Vagina (tissue), 2 donors: Measurements from ENCODE around the gene FGF22. TPM values are rescaled to one million over a fixed set of nuclear protein-coding genes. Genes with fewer than 3 reads are reported as not detected.

ENCODE experiments used
- DNase-seq, 2 donors: peaks; one replicate each; pipeline ENCODE4 v3.0.0-alpha.2; 2017; ENCODE audit errors: extremely low spot score in 2 of 2
- H3K27ac ChIP-seq: fragments of 200-600 bp; sonication (generic); one replicate; pipeline ENCODE4 v1.5.1; 2019
- H3K27me3 ChIP-seq: fragments of 200-600 bp; sonication (generic); one replicate; pipeline ENCODE4 v1.5.1; 2019
- H3K36me3 ChIP-seq, 2 donors: fragments of 200-600 bp; sonication (generic); one replicate each; pipeline ENCODE4 v1.5.1; 2017 to 2019
- H3K4me1 ChIP-seq: fragments of 200-600 bp; sonication (generic); one replicate; pipeline ENCODE4 v1.5.1; 2019
- H3K4me3 ChIP-seq, 2 donors: fragments of 200-600 bp; sonication (generic); 1 replicate in 1 of 2; 2 replicates in 1 of 2; pipeline ENCODE4 v1.5.1; 2016 to 2019
- H3K9me3 ChIP-seq: fragments of 200-600 bp; sonication (generic); one replicate; pipeline ENCODE4 v1.5.1; 2019
- CTCF ChIP-seq, 3 experiments: fragments of 450-650 bp in 2 of 3; fragments of 200-600 bp in 1 of 3; sonication (generic) in 1 of 3; IDR thresholded peaks; one replicate each; pipeline ENCODE4 v1.5.1; 2017 to 2019; ENCODE audit warnings: antibody characterized with exemption in 3 of 3, mild to moderate bottlenecking in 2 of 3, moderate library complexity in 2 of 3
- POLR2A ChIP-seq, 2 donors: fragments of 450-650 bp; IDR thresholded peaks; one replicate each; pipeline ENCODE4 v1.6.1; 2017; ENCODE audit warnings: antibody characterized with exemption in 2 of 2, mild to moderate bottlenecking in 2 of 2, moderate library complexity in 2 of 2
- POLR2AphosphoS5 ChIP-seq, 2 donors: sonication (generic); formaldehyde crosslinking; IDR thresholded peaks; one replicate each; pipeline ENCODE4 v1.9.0; 2017; ENCODE audit warnings: antibody characterized with exemption in 2 of 2, mild to moderate bottlenecking in 2 of 2, low read depth in 1 of 2; ENCODE audit not compliant: insufficient read depth in 1 of 2
- intact Hi-C: fragments of 100-400 bp; cut with DNase I; formaldehyde crosslinking; loops from one replicate; pipeline ENCODE4 v1.15.1; 2023
- total RNA-seq: library from RNA; depleted of rRNA; stranded (reverse); fragments of >200 nt; gene quantifications from one replicate; pipeline ENCODE4 v1.2.3, GENCODE V29; 2016

FGF22 gene
- total RNA-seq, 1 donor from 2014 or later, result not detected

DNA sequence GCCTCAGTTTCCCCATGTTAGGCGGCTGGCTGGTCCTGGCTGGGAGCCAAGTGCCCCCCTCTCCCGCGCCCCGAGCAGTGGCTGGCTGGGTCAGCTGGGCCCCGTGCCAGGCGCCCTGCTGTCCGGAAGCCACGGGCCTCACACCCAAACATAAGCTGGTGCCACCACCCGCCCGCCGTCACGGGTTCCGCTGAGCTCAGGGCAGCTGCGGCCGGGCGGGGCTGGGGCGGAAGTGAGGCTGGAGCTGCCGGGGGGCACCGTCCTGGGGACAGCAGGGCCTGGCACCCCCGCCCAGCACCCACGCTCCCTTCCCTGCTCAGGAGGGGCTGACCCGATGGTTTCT lies 30.7 kb upstream of the FGF22 start:
- intact Hi-C loops, result no loop called here
- no peak for DNase-seq

DNA sequence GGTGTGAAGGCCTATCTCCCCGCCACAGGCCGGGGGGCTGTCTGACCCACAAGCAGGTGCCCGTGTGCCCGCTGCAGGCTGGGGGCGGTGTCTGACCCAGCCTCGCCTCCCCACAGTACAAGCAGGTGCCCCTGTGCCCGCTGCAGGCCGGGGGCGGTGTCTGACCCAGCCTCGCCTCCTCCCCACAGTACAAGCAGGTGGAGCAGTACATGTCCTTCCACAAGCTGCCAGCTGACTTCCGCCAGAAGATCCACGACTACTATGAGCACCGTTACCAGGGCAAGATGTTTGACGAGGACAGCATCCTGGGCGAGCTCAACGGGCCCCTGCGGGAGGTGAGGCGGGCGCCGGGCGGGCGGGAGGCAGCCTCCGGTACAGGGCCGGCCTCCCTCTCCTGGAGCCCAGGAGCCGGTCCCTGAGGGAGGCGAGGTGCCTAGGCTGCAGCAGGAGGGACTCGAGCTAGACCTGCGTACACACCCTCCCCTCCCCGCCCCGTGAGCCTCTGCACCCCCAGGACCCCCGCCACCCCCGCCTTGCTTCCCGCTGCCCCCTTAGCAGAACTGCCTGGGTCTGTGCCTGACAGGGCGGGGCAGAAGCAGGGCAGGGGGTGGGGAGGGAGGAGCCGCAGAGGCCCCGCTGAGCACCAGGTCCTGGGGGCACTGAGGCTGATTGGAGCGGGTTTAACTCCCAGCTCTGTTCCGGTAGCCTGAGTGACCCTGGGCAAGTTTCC lies 29.4 kb upstream of the FGF22 start:
- intact Hi-C loops, result no loop called here
- Histone ChIP-seq H3K27me3 (no peaks in the 10 kb centered on the region), H3K36me3 (no peaks in the 10 kb centered on the region), H3K4me3 (peak overlapping the region; percentile 26 to 43), H3K9me3 (no peaks in the 10 kb centered on the region), H3K27ac (no peak overlapping the region), H3K4me1 (peaks cover 17% of the 10 kb centered on the region)
- no peak for DNase-seq
- TF ChIP-seq POLR2A (IDR thresholded peaks at IDR 0.05), result no peak
- no peak for TF ChIP-seq CTCF (IDR thresholded peaks at IDR 0.05)
- no peak for TF ChIP-seq POLR2AphosphoS5 (IDR thresholded peaks at IDR 0.05; ENCODE audit: insufficient read depth in 1 of 2, low read depth in 1 of 2)

More for the DNA sequence above, 30.7 kb upstream of the FGF22 start:
- Histone ChIP-seq H3K27me3 (no peaks in the 10 kb centered on the region), H3K4me1 (peaks cover 17% of the 10 kb centered on the region), H3K36me3 (no peaks in the 10 kb centered on the region), H3K4me3 (no peak overlapping the region), H3K9me3 (no peaks in the 10 kb centered on the region), H3K27ac (no peak overlapping the region)
- TF ChIP-seq CTCF (IDR thresholded peaks at IDR 0.05) (no peak), POLR2A (IDR thresholded peaks at IDR 0.05) (no peak), POLR2AphosphoS5 (IDR thresholded peaks at IDR 0.05; ENCODE audit: insufficient read depth in 1 of 2, low read depth in 1 of 2) (no peak)

DNA sequence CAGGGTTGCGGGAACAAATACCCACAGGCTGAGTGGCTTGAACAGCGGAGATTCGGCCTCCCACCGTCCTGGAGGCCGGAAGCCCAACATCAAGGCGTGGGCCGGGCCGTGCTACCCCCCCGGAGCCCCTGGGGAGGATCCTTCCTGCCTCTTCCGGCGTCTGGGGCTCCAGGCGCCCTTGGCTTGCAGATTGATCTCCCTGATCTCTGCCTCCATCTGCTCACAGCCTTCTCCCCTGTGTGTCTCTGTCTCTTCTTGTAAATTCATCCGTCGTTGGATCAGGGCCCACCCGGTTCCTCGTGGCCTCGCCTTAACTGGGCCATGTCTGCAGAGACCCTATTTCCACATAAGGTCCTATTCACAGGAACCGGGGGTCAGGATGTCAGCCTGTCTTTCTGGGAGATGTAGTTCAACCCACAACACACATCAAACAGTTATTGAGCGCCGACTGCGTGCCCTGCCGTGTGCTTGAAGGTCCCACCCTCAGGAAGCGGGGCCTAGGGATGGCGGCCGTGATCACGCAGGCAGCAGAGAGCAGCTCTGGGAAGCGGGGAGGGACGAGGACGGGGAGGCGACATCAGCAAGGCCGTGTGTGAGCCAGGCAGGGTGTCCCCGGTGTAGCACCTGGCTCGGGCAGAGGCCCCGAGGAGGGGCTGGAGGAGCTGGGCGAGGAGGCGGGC lies 28.7 kb upstream of the FGF22 start:
- intact Hi-C loops, result no loop called here
- no peak for DNase-seq
- H3K36me3 ChIP-seq, result no peaks in the 10 kb centered on the region
- peak overlapping the region; percentile 26 to 43 for H3K4me3 ChIP-seq
- H3K27ac ChIP-seq, result no peak overlapping the region
- peaks cover 17% of the 10 kb centered on the region for H3K4me1 ChIP-seq
- no peak for TF ChIP-seq CTCF (IDR thresholded peaks at IDR 0.05)
- TF ChIP-seq POLR2AphosphoS5 (IDR thresholded peaks at IDR 0.05; ENCODE audit: insufficient read depth in 1 of 2, low read depth in 1 of 2), result no peak
- no peak for TF ChIP-seq POLR2A (IDR thresholded peaks at IDR 0.05)
- H3K27me3 ChIP-seq, result no peaks in the 10 kb centered on the region
- H3K9me3 ChIP-seq, result no peaks in the 10 kb centered on the region

- Histone ChIP-seq H3K27ac (no peak overlapping the region), H3K9me3 (no peaks in the 10 kb centered on the region), H3K4me1 (peaks cover 17% of the 10 kb centered on the region), H3K27me3 (no peaks in the 10 kb centered on the region), H3K36me3 (no peaks in the 10 kb centered on the region), H3K4me3 (peak overlapping the region in 1 of 2 donors; percentile 43)
- TF ChIP-seq POLR2A (IDR thresholded peaks at IDR 0.05), result no peak
- TF ChIP-seq POLR2AphosphoS5 (IDR thresholded peaks at IDR 0.05; ENCODE audit: insufficient read depth in 1 of 2, low read depth in 1 of 2), result no peak
- TF ChIP-seq CTCF (IDR thresholded peaks at IDR 0.05), result no peak
- no peak for DNase-seq
- intact Hi-C loops, result no loop called here
These were observed 28.2 kb upstream of the FGF22 start for GRCh38 chr19:611481-611868.

GRCh38 chr19:612941-613340 lies 26.7 kb upstream of the FGF22 start:
- no peaks in the 10 kb centered on the region for H3K27me3 ChIP-seq
- intact Hi-C loops, result no loop called here

More at GRCh38 chr19:612941-613340, 26.7 kb upstream of the FGF22 start:
- Histone ChIP-seq H3K36me3 (peaks cover 0 to 7% of the 10 kb centered on the region in 2 donors), H3K27ac (no peak overlapping the region), H3K4me3 (no peak overlapping the region), H3K9me3 (no peaks in the 10 kb centered on the region), H3K4me1 (peaks cover 17% of the 10 kb centered on the region)
- TF ChIP-seq CTCF (IDR thresholded peaks at IDR 0.05) (no peak), POLR2AphosphoS5 (IDR thresholded peaks at IDR 0.05; ENCODE audit: insufficient read depth in 1 of 2, low read depth in 1 of 2) (no peak), POLR2A (IDR thresholded peaks at IDR 0.05) (no peak)
- DNase-seq, result no peak
